Keratinocyte (primary cell): ENCODE measurements around the gene SLC39A11.
"Not testable (repeated sequence)": the region's sequence is repeated elsewhere in the genome, so short reads cannot be mapped to it uniquely, and the experiment has no call there.

ENCODE experiments used
- EZH2 ChIP-seq: IDR thresholded peaks from one replicate; pipeline ENCODE4 v1.6.1; 2012; ENCODE audit warnings: inconsistent platforms, mild to moderate bottlenecking, low read length, moderate library complexity
- TF ChIP-seq, protein P1 (sequence below), 3 experiments: IDR thresholded peaks in 1 of 3; conservative IDR thresholded peaks in 1 of 3; optimal IDR thresholded peaks in 1 of 3; 2 replicates in 2 of 3; 3 replicates in 1 of 3; pipeline versions ENCODE3 to v1.5.1; 2011; ENCODE audit warnings: low read length in 3 of 3, mild to moderate bottlenecking in 3 of 3, moderate library complexity in 2 of 3, control low read depth in 1 of 3, inconsistent platforms in 1 of 3; ENCODE audit not compliant: insufficient read depth in 2 of 3; ENCODE audit errors: extremely low read depth in 1 of 3

DNA sequence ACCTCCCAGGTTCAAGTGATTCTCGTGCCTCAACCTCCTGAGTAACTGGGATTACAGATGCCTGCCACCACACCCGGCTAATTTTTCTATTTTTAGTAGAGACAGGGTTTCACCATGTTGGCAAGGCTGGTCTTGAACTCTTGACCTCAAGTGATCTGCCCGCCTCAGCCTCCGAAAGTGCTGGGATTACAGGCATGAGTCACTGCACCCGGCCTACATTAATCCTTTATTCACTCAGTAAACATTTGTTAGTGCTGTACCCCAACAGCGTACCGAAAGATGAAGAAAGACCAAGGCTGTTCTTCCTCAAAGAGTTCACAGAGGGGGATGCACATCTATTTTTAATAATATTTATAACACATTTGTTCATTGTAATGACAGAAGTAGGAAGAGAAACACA lies 196.2 kb downstream of the SLC39A11 start:
- TF ChIP-seq, protein P1, sequence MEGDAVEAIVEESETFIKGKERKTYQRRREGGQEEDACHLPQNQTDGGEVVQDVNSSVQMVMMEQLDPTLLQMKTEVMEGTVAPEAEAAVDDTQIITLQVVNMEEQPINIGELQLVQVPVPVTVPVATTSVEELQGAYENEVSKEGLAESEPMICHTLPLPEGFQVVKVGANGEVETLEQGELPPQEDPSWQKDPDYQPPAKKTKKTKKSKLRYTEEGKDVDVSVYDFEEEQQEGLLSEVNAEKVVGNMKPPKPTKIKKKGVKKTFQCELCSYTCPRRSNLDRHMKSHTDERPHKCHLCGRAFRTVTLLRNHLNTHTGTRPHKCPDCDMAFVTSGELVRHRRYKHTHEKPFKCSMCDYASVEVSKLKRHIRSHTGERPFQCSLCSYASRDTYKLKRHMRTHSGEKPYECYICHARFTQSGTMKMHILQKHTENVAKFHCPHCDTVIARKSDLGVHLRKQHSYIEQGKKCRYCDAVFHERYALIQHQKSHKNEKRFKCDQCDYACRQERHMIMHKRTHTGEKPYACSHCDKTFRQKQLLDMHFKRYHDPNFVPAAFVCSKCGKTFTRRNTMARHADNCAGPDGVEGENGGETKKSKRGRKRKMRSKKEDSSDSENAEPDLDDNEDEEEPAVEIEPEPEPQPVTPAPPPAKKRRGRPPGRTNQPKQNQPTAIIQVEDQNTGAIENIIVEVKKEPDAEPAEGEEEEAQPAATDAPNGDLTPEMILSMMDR (optimal IDR thresholded peaks at IDR 0.05 in 1 of 3, IDR thresholded peaks at IDR 0.05 in 1 of 3, conservative IDR thresholded peaks at IDR 0.05 in 1 of 3; ENCODE audit: extremely low read depth in 1 of 3, insufficient read depth in 2 of 3, low read length in 3 of 3), result not testable (repeated sequence)
- not testable (repeated sequence) for TF ChIP-seq EZH2
